ENCODE data around the gene SNX9.

DNA sequence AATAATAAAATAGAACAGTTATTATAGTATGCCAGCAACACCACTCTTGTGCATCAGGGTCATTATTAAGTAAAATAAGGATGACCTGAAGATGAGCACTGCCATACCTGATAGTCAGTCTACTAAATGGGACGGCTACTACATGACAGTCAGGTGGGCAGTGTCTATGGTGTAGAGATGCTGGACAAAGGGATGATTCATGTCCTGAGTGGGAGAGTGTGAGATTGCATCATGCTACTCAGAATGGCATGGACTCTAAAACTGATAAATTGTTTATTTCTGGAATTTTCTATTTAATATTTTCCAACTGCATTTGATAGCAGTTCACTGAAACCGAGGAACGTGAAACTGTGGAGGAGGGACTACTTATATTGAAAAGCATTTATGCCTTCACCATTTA is 38.8 kb downstream of the SNX9 start:
- TF ChIP-seq, protein P1, sequence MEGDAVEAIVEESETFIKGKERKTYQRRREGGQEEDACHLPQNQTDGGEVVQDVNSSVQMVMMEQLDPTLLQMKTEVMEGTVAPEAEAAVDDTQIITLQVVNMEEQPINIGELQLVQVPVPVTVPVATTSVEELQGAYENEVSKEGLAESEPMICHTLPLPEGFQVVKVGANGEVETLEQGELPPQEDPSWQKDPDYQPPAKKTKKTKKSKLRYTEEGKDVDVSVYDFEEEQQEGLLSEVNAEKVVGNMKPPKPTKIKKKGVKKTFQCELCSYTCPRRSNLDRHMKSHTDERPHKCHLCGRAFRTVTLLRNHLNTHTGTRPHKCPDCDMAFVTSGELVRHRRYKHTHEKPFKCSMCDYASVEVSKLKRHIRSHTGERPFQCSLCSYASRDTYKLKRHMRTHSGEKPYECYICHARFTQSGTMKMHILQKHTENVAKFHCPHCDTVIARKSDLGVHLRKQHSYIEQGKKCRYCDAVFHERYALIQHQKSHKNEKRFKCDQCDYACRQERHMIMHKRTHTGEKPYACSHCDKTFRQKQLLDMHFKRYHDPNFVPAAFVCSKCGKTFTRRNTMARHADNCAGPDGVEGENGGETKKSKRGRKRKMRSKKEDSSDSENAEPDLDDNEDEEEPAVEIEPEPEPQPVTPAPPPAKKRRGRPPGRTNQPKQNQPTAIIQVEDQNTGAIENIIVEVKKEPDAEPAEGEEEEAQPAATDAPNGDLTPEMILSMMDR (IDR thresholded peaks at IDR 0.05), result no peak
- no peak for TF ChIP-seq POLR2A (IDR thresholded peaks at IDR 0.05)

Measured in body of pancreas (tissue), 4 donors.